22Rv1 (cell line): ENCODE measurements around the gene ENO2.

Experiments
- CTCF ChIP-seq: fragments of 450-650 bp; IDR thresholded peaks from 2 replicates; pipeline ENCODE4 v1.5.1; 2017; ENCODE audit warnings: mild to moderate bottlenecking
- ZFX ChIP-seq: fragments of 450-650 bp; IDR thresholded peaks from 2 replicates; pipeline ENCODE4 v1.6.1; 2017; ENCODE audit warnings: antibody characterized with exemption, borderline replicate concordance

GRCh38 chr12:6872073-6873048 is 42.0 kb upstream of the ENO2 start:
- TF ChIP-seq CTCF = peak; percentile 100
- TF ChIP-seq ZFX = no peak
